Testis (tissue), 2 donors: ENCODE data around the gene DLX2.

Experiments
- CTCF ChIP-seq, 3 experiments: fragments of 450-650 bp in 2 of 3; fragments of 200-600 bp in 1 of 3; sonication (generic) in 1 of 3; IDR thresholded peaks; one replicate each; pipeline ENCODE4 v1.5.1; 2016 to 2019; ENCODE audit warnings: antibody characterized with exemption in 3 of 3, mild to moderate bottlenecking in 2 of 3, moderate library complexity in 1 of 3
- POLR2A ChIP-seq: fragments of 450-650 bp; IDR thresholded peaks from one replicate; pipeline ENCODE4 v1.6.1; 2017; ENCODE audit warnings: antibody characterized with exemption, mild to moderate bottlenecking, moderate library complexity

DNA sequence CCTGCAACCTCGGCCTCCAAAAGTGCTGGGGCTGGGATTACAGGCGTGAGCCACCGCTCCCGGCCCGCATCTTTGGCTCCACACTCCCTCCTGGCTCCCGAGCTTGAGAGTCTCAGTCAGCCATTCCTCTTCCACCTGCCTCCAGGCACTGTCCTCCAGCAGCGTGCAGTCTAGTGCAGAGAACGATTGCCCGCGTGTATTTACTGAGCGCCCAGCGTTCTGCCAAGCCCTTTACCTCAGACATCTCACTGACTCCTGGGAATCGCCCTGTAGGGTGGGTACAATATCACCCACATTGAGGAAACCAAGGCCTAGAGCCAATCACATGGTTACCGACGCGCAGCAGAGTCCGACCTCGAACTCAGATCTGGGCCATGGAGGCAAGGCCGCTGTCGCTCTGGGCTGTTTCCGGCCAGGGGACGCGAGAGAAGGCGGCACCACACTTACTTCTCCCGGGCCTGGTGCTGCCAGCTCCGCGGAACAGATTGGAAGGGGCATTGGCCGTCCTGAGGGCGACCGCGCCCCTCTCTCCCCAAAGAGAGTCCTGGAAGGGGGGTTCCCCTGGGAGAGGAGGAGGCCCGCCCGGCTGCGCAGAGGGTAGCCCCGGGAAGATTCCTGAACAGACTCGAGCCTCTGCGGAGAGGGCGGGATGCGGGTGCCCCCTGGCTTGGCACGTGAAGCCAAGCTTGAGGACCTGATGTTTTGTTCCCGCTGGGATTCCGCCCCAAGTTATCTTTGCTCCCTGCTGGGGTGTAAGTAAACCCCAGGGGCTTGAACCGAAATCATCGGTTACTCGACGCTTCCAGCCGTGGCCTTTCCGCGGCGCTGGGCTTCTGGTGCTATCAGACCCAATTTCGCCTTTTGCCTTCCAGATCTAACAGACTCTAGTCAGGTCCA, 5.2 kb upstream of the DLX2 start:
- TF ChIP-seq CTCF (IDR thresholded peaks at IDR 0.05) (no peak), POLR2A (no peak)
